ENCODE measurements around the gene PPP1R12A. TPM values are rescaled to one million over a fixed set of nuclear protein-coding genes. Genes with fewer than 3 reads are reported as not detected.

Gene PPP1R12A
- polyA plus RNA-seq, 2 of the 4 experiments (the other 2 are of a cell fraction): 28.0 to 74.8 TPM

DNA sequence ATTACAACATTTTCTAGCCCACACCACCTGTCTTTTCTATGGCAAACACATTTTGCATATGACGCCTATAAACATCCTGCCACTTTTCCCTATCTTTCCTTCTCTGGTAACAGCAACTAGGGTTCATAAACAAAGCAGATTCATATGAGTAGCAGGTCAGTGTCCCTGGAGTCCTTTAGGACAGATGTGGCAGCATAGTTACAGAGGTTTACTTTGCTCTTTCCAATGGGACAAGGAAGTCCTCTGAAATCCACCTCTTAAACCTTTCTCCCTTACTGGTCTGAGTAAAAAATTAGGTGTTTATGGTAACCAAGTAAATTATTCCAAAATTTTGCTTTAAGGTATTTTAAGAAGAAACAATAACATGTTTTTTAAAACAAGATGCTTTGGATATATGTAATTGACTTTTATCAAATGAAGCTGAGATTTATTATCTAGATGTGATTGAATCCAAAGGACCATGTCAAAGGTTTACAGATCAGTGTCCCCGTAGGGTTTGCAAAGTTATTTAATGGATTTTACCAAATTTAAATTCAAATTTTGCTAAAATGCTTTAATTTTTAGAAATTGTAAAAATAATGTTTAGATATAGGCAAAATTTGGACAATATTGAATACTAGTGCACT, 164.9 kb downstream of the PPP1R12A start:
- Histone ChIP-seq H3K27ac (no peak overlapping the region), H3K4me3 (no peak overlapping the region), H3K4me1 (peaks cover 1% of the 10 kb centered on the region; the same call in 1 of the 3 replicates), H3K9me3 (no peaks in the 10 kb centered on the region), H3K4me2 (no peak overlapping the region)
- ATAC-seq: no peak
- no peak for TF ChIP-seq RAD21 (conservative IDR thresholded peaks at IDR 0.05 in 1 of 2, IDR thresholded peaks at IDR 0.05 in 1 of 2)
- 0 out of 2 replicates have a peak, but pooled peaks have one; percentile 62 for TF ChIP-seq HOXA7 (CRISPR knock-in tag; IDR thresholded peaks at IDR 0.05)
- 91% methylated on average over 2 of the region's 2 CpGs for WGBS (ENCODE audit: missing lambda C conversion rate)
- ChIA-PET CTCF (interaction anchor here (0.5 to 1.8 kb wide), 3 partner anchors 9 to 350 kb away, joined by 3 to 7 read pairs (median 6); no protein-coding TSS in a partner anchor), POLR2A (no interaction called here)
- FAIRE-seq: no peak
- no peak for DNase-seq (ENCODE audit: low read depth in 1 of 2, low spot score in 1 of 2)

DNA sequence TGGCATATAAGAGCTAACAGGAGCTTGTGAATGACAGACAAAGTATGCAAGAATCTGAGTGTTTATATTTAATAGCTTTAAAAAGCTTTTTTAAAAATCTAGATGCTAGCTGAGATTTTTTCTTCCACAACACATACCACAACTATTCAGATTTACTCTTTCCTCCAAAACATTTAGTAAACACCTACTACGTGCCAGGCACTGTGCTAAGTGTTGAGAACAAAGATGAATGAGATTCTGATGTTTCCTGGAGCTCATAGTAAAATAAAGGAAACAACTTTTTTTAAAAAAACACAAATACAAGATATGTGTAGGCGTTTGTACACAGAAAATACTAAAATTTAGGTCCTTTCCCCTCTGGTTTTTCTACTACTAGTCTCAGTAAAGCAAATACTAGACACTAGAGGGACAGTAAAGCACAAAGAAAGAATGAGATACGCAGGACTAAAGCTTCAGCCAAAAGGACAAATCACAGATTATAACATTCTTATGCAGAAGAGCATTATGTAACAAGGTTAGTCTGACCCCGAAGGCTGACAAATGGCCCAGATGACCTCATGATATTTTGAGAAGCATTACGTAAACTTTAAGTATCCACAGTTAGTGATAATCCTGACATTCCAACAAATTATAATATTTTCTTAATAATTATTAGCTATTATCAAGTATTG, 165.6 kb downstream of the PPP1R12A start:
- no peak for ATAC-seq
- CTCF ChIA-PET: interaction anchor here (0.5 to 1.8 kb wide), 3 partner anchors 9 to 349 kb away, joined by 3 to 7 read pairs (median 6); no protein-coding TSS in a partner anchor
- FAIRE-seq: no peak
- H3K27ac ChIP-seq: no peak overlapping the region
- no peaks in the 10 kb centered on the region for H3K9me3 ChIP-seq
- POLR2A ChIA-PET: interaction anchor here (0.5 kb wide), 1 partner anchor 14 kb away, joined by 9 read pairs; no protein-coding TSS in a partner anchor
- no peaks in the 10 kb centered on the region for H3K4me1 ChIP-seq
- DNase-seq (ENCODE audit: low read depth in 1 of 2, low spot score in 1 of 2): no peak
- 90% methylated on average over 5 of the region's 5 CpGs for WGBS (ENCODE audit: missing lambda C conversion rate)
- H3K4me2 ChIP-seq: no peak overlapping the region
- no peak overlapping the region for H3K4me3 ChIP-seq
- no peak for TF ChIP-seq ESRRA (IDR thresholded peaks at IDR 0.05; ENCODE audit: borderline replicate concordance, low read length)
- no peak for TF ChIP-seq HDAC2 (IDR thresholded peaks at IDR 0.05)
- no peak for TF ChIP-seq GATA3 (IDR thresholded peaks at IDR 0.05; ENCODE audit: borderline replicate concordance)
- TF ChIP-seq KDM1A (IDR thresholded peaks at IDR 0.05; ENCODE audit: low read depth): no peak
- TF ChIP-seq CHD2 (IDR thresholded peaks at IDR 0.05; ENCODE audit: low read length, partially characterized antibody): no peak

GRCh38 chr12:79766705-79767464, 168.0 kb downstream of the PPP1R12A start:
- CTCF ChIA-PET: interaction anchor here (1.3 kb wide), 1 partner anchor 13 kb away, joined by 3 read pairs; no protein-coding TSS in a partner anchor
- no peak for FAIRE-seq
- no peak for DNase-seq (ENCODE audit: low read depth in 1 of 2, low spot score in 1 of 2)
- POLR2A ChIA-PET: no interaction called here
- H3K9me3 ChIP-seq: no peaks in the 10 kb centered on the region
- peak in 1 of 2 experiments; percentile 53; a peak in 2 of 6 replicates for ATAC-seq
- H3K4me3 ChIP-seq: no peak overlapping the region
- 91% methylated on average over 3 of the region's 3 CpGs for WGBS (ENCODE audit: missing lambda C conversion rate)
- H3K4me2 ChIP-seq: no peak overlapping the region
- no peak for TF ChIP-seq NFE2L2 (conservative IDR thresholded peaks at IDR 0.05; ENCODE audit: low read length)
- TF ChIP-seq NPAS2 (CRISPR knock-in tag; IDR thresholded peaks at IDR 0.05; ENCODE audit: borderline replicate concordance): no peak
- TF ChIP-seq TP53 (CRISPR knock-in tag; IDR thresholded peaks at IDR 0.05): no peak
- no peak for TF ChIP-seq CHD4 (IDR thresholded peaks at IDR 0.05; ENCODE audit: borderline replicate concordance)
- no peak for TF ChIP-seq USF2 (IDR thresholded peaks at IDR 0.05)
- TF ChIP-seq CHD2 (IDR thresholded peaks at IDR 0.05; ENCODE audit: low read length, partially characterized antibody): no peak
- no peaks in the 10 kb centered on the region for H3K4me1 ChIP-seq
- H3K27ac ChIP-seq: no peak overlapping the region

GRCh38 chr12:79765157-79765556, 169.7 kb downstream of the PPP1R12A start:
- no peak overlapping the region for H3K4me3 ChIP-seq
- no peak overlapping the region for H3K27ac ChIP-seq
- POLR2A ChIA-PET: no interaction called here
- TF ChIP-seq, protein P1, sequence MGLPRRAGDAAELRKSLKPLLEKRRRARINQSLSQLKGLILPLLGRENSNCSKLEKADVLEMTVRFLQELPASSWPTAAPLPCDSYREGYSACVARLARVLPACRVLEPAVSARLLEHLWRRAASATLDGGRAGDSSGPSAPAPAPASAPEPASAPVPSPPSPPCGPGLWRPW (IDR thresholded peaks at IDR 0.05): no peak
- TF ChIP-seq ZC3H11A (IDR thresholded peaks at IDR 0.05) (no peak), JUN (IDR thresholded peaks at IDR 0.05) (no peak), ZSCAN20 (CRISPR knock-in tag; IDR thresholded peaks at IDR 0.05) (no peak), FOSB (CRISPR knock-in tag; IDR thresholded peaks at IDR 0.05) (no peak)
- CTCF ChIA-PET: no interaction called here
- H3K4me1 ChIP-seq: no peaks in the 10 kb centered on the region
- DNase-seq (ENCODE audit: low read depth in 1 of 2, low spot score in 1 of 2) (no peak), FAIRE-seq (no peak), ATAC-seq (no peak; a peak in 1 of 6 replicates)
- no peak overlapping the region for H3K4me2 ChIP-seq
- no peaks in the 10 kb centered on the region for H3K9me3 ChIP-seq
- 63% methylated on average over 1 of the region's 1 CpG for WGBS (ENCODE audit: missing lambda C conversion rate)
